Measurements from ENCODE around the gene ATL3. TPM values are rescaled to one million over a fixed set of nuclear protein-coding genes. Genes with fewer than 3 reads are reported as not detected.

The ATL3 gene
- total RNA-seq, 1 experiment from 2014 or later = 55.1 TPM

DNA sequence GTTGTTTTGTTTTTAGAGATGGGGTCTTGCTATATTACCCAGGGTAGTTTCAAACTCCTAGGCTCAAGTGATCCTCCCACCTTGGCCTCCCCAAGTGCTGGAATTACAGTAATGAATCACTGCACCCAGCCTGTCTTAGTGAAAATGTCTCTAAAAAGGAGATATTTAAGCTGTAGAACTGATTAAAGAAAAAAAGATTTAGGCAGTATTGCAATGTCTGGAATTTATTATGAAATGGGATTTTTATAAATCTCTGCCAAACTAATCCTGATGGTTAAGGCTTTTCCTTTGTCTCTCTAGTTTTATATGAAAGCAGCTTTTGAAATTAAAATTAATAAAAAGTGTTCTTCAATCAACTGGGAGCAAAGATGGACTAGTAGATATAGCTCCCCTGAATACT lies 59.0 kb downstream of the ATL3 start:
- peaks cover 16% of the 10 kb centered on the region for H3K4me1 Mint-ChIP-seq (ENCODE audit: low read depth, unreplicated experiment)
- CTCF ChIA-PET = interaction anchor here (0.6 to 1.4 kb wide), 2 partner anchors 23 to 169 kb away, joined by 3 to 4 read pairs; no protein-coding TSS in a partner anchor
- intact Hi-C loops (cut with micrococcal nuclease; ENCODE audit: unreplicated experiment) = no loop called here
- no peaks in the 10 kb centered on the region for H3K9me3 ChIP-seq
- no peaks in the 10 kb centered on the region for H3K36me3 Mint-ChIP-seq (ENCODE audit: insufficient read depth, unreplicated experiment)
- H3K9me3 Mint-ChIP-seq (ENCODE audit: unreplicated experiment) = no peaks in the 10 kb centered on the region
- POLR2A ChIA-PET = no interaction called here
- TF ChIP-seq, protein P1, sequence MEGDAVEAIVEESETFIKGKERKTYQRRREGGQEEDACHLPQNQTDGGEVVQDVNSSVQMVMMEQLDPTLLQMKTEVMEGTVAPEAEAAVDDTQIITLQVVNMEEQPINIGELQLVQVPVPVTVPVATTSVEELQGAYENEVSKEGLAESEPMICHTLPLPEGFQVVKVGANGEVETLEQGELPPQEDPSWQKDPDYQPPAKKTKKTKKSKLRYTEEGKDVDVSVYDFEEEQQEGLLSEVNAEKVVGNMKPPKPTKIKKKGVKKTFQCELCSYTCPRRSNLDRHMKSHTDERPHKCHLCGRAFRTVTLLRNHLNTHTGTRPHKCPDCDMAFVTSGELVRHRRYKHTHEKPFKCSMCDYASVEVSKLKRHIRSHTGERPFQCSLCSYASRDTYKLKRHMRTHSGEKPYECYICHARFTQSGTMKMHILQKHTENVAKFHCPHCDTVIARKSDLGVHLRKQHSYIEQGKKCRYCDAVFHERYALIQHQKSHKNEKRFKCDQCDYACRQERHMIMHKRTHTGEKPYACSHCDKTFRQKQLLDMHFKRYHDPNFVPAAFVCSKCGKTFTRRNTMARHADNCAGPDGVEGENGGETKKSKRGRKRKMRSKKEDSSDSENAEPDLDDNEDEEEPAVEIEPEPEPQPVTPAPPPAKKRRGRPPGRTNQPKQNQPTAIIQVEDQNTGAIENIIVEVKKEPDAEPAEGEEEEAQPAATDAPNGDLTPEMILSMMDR (IDR thresholded peaks at IDR 0.05; ENCODE audit: insufficient read depth in 1 of 2, low read depth in 1 of 2, low read length in 1 of 2, severe bottlenecking in 1 of 2, unreplicated experiment in 1 of 2) = no peak
- H3K4me1 ChIP-seq = peaks cover 24% of the 10 kb centered on the region
- no peaks in the 10 kb centered on the region; the same call in 1 of the 2 replicates for H3K36me3 ChIP-seq (ENCODE audit: control insufficient read depth, insufficient read depth, low read length)
- H3K4me3 ChIP-seq (ENCODE audit: low read depth, low read length) = no peak overlapping the region
- H3K27ac Mint-ChIP-seq (ENCODE audit: unreplicated experiment) = no peak overlapping the region
- DNase-seq = no peak
- H3K4me3 Mint-ChIP-seq (ENCODE audit: unreplicated experiment) = no peak overlapping the region
- H3K27me3 ChIP-seq (replicated peaks; ENCODE audit: control insufficient read depth, insufficient read depth, low read length) = no peaks in the 10 kb centered on the region
- BruUV-seq (replicated peaks) = TSS peak; percentile 40
- H3K27me3 Mint-ChIP-seq (ENCODE audit: insufficient read depth, unreplicated experiment) = no peaks in the 10 kb centered on the region

DNA sequence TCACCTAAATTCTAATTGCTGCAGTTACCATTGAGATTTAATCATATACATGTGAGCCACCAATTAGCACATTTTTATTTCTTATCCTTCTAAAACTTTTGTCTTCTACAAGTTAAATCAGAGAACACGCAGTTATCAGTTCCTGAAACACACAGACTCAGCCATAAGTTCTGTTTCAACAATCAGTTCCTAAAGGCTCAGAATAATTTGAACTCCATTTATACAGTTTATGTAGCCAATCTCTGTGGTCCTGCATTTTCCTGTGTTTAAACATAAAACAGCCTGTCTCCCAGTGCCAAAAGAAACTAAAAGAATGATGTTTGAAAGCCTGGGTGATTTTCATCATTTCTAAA lies 59.8 kb downstream of the ATL3 start:
- Mint-ChIP-seq H3K4me1 (ENCODE audit: low read depth, unreplicated experiment) (peaks cover 12% of the 10 kb centered on the region), H3K9me3 (ENCODE audit: unreplicated experiment) (no peaks in the 10 kb centered on the region), H3K4me3 (ENCODE audit: unreplicated experiment) (no peak overlapping the region), H3K27ac (ENCODE audit: unreplicated experiment) (no peak overlapping the region), H3K36me3 (ENCODE audit: insufficient read depth, unreplicated experiment) (no peaks in the 10 kb centered on the region), H3K27me3 (ENCODE audit: insufficient read depth, unreplicated experiment) (no peaks in the 10 kb centered on the region)
- Histone ChIP-seq H3K4me3 (ENCODE audit: low read depth, low read length) (no peak overlapping the region), H3K27me3 (replicated peaks; ENCODE audit: control insufficient read depth, insufficient read depth, low read length) (no peaks in the 10 kb centered on the region), H3K9me3 (no peaks in the 10 kb centered on the region), H3K36me3 (ENCODE audit: control insufficient read depth, insufficient read depth, low read length) (no peaks in the 10 kb centered on the region; the same call in 1 of the 2 replicates), H3K4me1 (peaks cover 24% of the 10 kb centered on the region)
- POLR2A ChIA-PET = no interaction called here
- CTCF ChIA-PET = no interaction called here
- intact Hi-C loops (cut with micrococcal nuclease; ENCODE audit: unreplicated experiment) = no loop called here
- no peak for DNase-seq
- BruUV-seq (replicated peaks) = no TSS peak
- TF ChIP-seq, protein P1 (IDR thresholded peaks at IDR 0.05; ENCODE audit: insufficient read depth in 1 of 2, low read depth in 1 of 2, low read length in 1 of 2, severe bottlenecking in 1 of 2, unreplicated experiment in 1 of 2) = no peak

DNA sequence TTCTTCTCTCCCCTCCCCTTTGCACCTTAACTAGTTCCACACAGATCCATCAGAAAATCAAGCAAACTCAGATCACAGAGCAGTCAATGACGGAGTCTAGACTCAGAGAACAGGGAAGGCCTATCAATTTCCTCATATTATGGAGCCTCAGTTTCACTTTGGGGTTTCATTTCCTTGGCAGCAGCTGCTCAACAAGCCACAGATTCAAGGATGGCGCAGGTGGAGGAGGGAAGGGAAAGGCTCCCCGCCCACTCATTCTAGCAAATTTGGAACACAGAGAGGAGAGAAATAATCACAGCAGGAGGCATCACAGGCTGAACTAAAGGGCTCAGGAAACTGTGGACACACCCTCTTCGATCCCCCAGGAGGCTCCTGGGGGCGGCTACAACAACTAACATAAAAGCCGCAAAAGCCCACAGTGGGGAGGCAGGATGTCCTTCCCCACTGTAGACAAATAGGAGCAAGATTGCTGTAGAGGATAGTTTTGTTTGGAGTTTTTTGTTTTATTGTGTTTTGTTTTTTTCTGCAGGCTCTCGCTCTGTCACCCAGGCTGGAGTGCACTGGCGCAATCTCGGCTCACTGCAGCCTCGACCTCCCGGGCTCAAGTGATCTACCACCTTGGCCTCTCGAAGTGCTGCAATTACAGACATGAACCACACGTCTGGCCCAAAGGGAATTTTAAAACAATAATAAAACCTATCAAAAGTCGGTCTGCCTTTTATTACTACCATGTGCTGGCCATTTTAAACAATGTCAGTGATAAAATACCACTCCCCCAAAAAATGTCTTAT lies 60.4 kb downstream of the ATL3 start:
- peaks cover 12% of the 10 kb centered on the region for H3K4me1 Mint-ChIP-seq (ENCODE audit: low read depth, unreplicated experiment)
- H3K27me3 ChIP-seq (replicated peaks; ENCODE audit: control insufficient read depth, insufficient read depth, low read length) = no peaks in the 10 kb centered on the region
- CTCF ChIA-PET = no interaction called here
- no peak overlapping the region for H3K4me3 Mint-ChIP-seq (ENCODE audit: unreplicated experiment)
- peaks cover 24% of the 10 kb centered on the region for H3K4me1 ChIP-seq
- H3K27me3 Mint-ChIP-seq (ENCODE audit: insufficient read depth, unreplicated experiment) = no peaks in the 10 kb centered on the region
- H3K4me3 ChIP-seq (ENCODE audit: low read depth, low read length) = no peak overlapping the region
- POLR2A ChIA-PET = no interaction called here
- no peak for DNase-seq
- no peaks in the 10 kb centered on the region for H3K9me3 Mint-ChIP-seq (ENCODE audit: unreplicated experiment)
- intact Hi-C loops (cut with micrococcal nuclease; ENCODE audit: unreplicated experiment) = no loop called here
- no peaks in the 10 kb centered on the region for H3K9me3 ChIP-seq
- TF ChIP-seq, protein P1 (IDR thresholded peaks at IDR 0.05; ENCODE audit: insufficient read depth in 1 of 2, low read depth in 1 of 2, low read length in 1 of 2, severe bottlenecking in 1 of 2, unreplicated experiment in 1 of 2) = no peak
- no peak overlapping the region for H3K27ac Mint-ChIP-seq (ENCODE audit: unreplicated experiment)
- no TSS peak for BruUV-seq (replicated peaks)
- no peaks in the 10 kb centered on the region; the same call in 1 of the 2 replicates for H3K36me3 ChIP-seq (ENCODE audit: control insufficient read depth, insufficient read depth, low read length)
- H3K36me3 Mint-ChIP-seq (ENCODE audit: insufficient read depth, unreplicated experiment) = no peaks in the 10 kb centered on the region
